Stimulated activated CD4-positive, alpha-beta T cell treated with anti-CD3 and anti-CD28 coated beads, Interleukin-4, amount 100 ng/mL, for 4 hours (primary cell): ENCODE measurements around the gene POFUT2.

ENCODE experiments used
- DNase-seq, 2 experiments: peaks; one replicate each; pipeline ENCODE4 v3.0.0-alpha.2; 2020

POFUT2 gene

GRCh38 chr21:45261093-45261492, 26.6 kb downstream of the POFUT2 start:
- no peak for DNase-seq

- no peak for DNase-seq
Observed at GRCh38 chr21:45260191-45260825, 27.4 kb downstream of the POFUT2 start.

DNA sequence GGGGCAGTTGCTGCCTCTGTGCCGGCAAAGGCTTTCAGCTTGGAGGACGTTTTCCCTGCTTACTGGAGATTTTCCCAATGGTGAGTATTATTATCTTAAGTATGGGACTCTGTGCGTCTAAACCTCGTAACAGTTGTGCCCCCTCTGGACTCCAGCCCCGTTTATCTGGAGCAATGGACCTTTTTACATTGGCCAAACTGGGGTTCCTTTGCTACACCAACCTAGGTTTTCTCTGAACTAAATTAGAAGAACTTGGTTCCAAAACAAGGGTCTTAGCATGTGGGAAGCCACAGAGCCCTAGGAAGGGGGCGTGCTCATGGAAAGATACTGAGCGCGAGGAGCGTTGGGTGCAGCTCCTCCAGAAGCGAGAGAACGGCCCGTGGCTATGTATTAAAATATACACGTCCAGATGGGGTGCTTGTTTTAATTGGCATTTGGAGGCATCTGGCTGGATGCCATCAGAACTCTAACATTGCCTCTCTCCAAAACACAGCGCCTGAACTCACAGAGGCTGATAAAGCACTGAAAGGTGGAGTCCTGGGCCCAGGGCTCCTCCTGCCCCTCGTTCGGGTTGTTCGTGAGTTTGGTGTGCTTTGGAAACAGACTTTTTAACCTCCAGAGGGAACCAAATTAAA, 28.4 kb downstream of the POFUT2 start:
- DNase-seq, result no peak

- no peak for DNase-seq
Observed at GRCh38 chr21:45258466-45258865, 29.2 kb downstream of the POFUT2 start.

DNA sequence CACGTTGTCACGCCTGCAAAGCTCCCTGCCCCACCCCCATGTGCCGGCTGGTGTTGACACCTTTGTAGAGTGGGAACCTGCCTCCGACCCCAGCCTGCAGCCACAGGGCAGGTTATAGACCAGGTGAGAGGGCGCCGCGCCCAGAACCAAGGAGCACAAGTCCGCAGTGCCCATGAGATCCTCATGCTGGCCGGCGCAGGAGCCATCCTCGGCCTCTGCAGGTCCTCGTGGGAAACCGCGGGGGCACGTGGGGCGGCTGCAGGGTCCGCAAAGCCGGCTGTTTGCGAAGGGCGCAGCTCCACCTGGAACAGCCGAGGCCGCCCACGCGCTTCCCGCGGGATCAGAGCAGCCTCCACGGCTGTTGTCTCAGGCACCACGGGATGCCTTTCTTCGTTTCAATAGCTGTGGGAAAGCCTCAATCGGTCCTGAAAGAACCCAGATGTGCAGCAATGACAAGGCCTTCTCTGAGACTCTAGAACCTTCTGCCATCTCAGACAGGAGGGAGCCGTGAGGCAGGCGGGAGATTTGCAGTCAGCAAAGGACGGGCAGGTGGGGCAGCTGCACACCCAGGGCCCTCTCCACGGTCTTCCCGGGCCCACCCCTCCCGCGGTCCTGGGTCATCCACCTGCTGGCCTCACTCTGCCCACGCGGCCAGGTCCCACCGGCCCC, 29.9 kb downstream of the POFUT2 start:
- no peak for DNase-seq

DNA sequence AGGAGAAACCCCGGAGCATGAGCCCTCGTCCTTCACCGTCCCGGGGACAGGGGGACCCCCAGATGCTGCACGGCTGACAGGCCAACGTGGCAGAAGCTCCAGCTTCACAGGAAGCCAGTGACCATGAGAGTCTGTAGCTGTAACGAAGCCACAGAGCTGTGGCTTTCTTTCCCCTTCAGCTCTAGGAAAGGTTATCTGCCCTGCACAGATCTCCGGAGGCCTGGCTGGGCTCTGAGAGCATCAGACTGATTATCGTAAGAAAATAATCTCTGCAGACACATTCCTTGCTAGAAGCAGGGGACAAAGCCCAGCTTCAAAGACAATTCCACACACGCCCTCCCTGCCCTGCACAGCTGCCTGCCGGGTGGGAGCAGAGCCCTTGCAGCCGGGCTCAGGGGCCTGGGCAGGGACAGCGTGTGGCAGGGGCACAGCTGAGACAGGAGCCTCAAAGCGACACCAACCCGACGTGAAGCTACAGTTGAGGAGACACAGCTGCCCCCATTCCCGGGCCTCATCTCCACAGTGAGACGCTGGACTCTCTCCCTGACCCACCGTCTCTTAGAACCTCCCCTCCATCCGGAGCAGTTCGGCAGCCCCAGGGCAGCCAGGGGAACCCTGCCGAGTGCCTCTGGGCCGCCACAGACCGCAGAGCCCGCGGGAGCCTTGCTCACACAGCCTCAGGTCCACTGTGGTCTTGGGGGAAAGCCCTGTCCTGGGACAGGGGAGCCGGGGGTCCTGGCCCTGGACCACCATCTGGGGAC, 30.6 kb downstream of the POFUT2 start:
- no peak for DNase-seq

- no peak for DNase-seq
Observed at GRCh38 chr21:45256021-45256911, 31.4 kb downstream of the POFUT2 start.

- no peak for DNase-seq
Observed at GRCh38 chr21:45255381-45256020, 32.2 kb downstream of the POFUT2 start.

DNA sequence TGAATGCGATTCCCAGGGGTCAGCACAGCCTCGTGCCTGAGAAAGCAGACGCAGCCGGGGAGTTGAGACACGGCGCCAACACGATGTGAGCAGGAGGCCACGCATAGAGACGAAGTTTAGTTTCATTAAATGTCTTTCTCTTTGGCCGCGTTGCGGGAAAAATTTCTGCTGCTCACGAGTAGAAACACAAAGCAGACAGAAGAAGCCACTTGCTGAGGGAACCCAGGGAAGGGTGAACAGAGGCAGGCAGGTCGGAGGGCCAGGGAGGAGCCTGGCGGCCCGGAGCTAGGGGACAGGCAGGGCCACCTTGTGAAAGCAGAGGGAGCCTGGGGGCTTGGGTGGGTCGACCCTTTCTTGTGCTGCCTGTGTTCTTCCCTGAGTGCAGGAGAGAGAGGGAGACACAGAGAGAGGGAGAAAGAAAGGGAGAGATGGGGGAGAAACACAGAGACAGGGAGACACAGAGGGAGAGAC, 33.2 kb downstream of the POFUT2 start:
- DNase-seq, result no peak

- DNase-seq, result no peak
Observed at GRCh38 chr21:45253633-45254459, 33.8 kb downstream of the POFUT2 start.

GRCh38 chr21:45253180-45253579, 34.5 kb downstream of the POFUT2 start:
- no peak for DNase-seq

GRCh38 chr21:45252448-45252925, 35.2 kb downstream of the POFUT2 start:
- DNase-seq, result no peak

GRCh38 chr21:45251635-45252447, 35.9 kb downstream of the POFUT2 start:
- DNase-seq, result no peak

DNA sequence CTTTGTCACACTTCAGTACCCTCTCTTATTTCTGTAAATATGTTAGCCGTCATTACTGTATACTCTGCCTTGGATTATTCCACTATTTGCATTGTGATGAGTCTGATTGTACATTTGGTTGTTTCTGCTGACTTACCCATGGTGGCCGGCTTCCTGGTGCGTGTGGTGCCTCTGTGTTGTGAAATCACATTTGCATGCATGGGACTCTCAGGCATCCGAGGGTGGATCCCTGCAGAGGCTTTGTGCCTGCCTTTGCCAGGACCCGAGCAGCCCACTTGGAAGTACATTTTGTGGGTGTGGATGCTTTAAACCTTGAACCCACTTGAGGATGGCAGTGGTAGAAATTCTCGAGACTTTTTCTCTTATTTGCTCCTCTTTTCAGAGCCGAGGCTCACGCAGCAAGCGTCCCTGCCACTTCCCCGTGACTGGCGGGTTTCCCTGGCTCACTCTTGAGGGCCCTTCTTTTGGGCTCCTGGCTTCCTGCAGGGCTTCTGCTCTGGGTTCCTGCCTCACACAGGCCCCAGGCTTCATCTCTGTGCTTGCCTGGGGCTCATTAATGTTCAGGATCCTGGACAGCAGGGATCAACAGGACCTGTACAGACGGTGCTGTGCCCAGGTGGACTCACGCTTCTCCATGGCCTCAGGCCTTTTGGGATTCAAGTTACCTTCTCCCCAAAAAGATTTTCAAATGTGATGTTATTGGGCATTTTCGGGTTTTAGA, 36.6 kb downstream of the POFUT2 start:
- no peak for DNase-seq

DNA sequence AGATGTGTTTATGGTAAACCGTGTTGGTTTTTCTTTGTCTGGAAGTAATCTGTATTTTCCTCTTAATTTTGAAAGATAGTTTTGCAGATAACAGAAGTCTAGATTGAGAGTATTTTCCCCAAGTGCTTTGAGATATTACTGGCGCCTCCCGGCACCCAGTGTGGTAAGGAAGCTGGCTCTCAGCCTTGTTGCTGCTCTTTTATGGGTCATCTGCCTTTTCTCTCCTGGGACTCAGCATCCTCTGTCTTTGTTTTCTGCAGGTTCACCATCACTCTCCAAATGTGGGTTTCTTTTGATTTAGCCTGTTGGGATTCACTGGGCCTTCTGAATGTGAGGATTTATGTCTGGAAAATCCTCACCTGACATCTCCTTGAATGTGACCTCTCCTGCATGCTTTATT, 37.4 kb downstream of the POFUT2 start:
- no peak for DNase-seq

- DNase-seq, result no peak
Observed at GRCh38 chr21:45249626-45250025, 38.1 kb downstream of the POFUT2 start.

- no peak for DNase-seq
Observed at GRCh38 chr21:45248893-45249381, 38.8 kb downstream of the POFUT2 start.

DNA sequence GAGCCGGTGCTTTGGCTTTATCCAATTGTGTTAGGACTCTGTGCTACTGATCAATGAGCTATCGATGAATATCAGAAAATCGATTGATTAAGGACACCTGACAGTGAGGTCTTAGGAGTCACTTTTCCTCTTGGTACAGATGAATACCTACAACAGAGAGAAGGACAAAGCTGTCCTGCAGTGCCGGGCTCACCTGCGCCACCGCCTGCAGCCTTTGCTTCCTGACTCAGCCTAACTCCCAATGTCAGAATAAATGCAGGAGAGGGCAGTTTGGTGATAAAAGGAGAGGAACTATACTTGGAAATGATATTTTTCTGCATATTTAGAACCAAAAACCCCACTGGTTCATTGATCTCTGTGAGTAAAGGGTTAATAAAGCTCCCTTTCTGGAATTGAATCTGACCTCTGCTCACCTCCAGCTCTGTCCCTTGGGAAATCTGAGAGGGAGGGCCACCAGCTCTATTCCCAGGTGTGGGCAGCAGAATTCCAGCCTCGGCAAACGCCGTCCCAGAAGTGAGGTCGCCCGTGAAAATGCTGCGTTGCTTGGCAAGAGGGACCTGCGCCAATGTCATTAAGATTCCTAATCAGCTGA, 39.3 kb downstream of the POFUT2 start:
- no peak for DNase-seq
